Memory B cell (primary cell): ENCODE results near the gene PFKFB2.

ENCODE experiments used
- ATAC-seq: fragments of 150-1000 bp; cut with Tn5 transposase; 2 replicates; pipeline ENCODE4 v1.10.0; 2021; ENCODE audit warnings: low read depth, mild to moderate bottlenecking, moderate library complexity
- DNase-seq, 2 donors: peaks; one replicate each; pipeline ENCODE4 v3.0.0; 2022; ENCODE audit warnings: low spot score in 2 of 2
- H3K27ac Mint-ChIP-seq: one replicate; pipeline ENCODE4 v1.8.0; 2022; ENCODE audit warnings: mild to moderate bottlenecking, moderate library complexity, mixed read lengths
- H3K27me3 Mint-ChIP-seq: one replicate; pipeline ENCODE4 v1.8.0; 2022; ENCODE audit warnings: mixed read lengths
- H3K36me3 Mint-ChIP-seq: one replicate; pipeline ENCODE4 v1.8.0; 2022; ENCODE audit warnings: mild to moderate bottlenecking, mixed read lengths
- H3K4me1 Mint-ChIP-seq: one replicate; pipeline ENCODE4 v1.8.0; 2022; ENCODE audit warnings: mixed read lengths
- H3K4me3 Mint-ChIP-seq: one replicate; pipeline ENCODE4 v1.8.0; 2022; ENCODE audit warnings: mild to moderate bottlenecking, moderate library complexity, mixed read lengths
- H3K9me3 Mint-ChIP-seq: one replicate; pipeline ENCODE4 v1.8.0; 2022; ENCODE audit warnings: mixed read lengths

The PFKFB2 gene

GRCh38 chr1:207058878-207059867, 6.1 kb downstream of the PFKFB2 start:
- Mint-ChIP-seq H3K9me3 (no peaks in the 10 kb centered on the region), H3K27ac (no peak overlapping the region), H3K4me3 (no peak overlapping the region), H3K27me3 (no peaks in the 10 kb centered on the region), H3K4me1 (peaks cover 20% of the 10 kb centered on the region), H3K36me3 (peaks cover 28% of the 10 kb centered on the region)
- no peak for DNase-seq
- no peak for ATAC-seq

DNA sequence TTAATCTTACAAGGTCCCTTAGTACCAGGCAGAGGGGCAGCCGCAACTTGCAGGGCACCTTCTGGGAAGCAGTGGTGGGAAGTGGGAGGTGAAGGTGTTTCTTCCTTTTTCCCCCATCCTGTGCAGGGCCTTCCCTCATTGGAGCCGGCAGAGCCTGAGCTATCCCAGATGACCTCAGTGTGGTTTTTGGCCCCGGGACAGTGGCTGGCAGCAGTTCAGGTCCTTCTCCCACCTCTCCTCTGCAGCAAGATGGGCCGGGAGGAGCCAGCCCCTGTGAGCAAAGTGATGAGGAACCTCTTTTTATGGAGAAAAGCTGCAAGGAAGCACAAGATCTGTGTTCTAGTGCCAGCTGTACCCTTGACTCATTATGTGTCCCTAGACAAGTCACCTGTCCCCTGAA, 6.8 kb downstream of the PFKFB2 start:
- H3K4me3 Mint-ChIP-seq, result no peak overlapping the region
- DNase-seq (no peak), ATAC-seq (no peak)
- H3K9me3 Mint-ChIP-seq, result no peaks in the 10 kb centered on the region
- peaks cover 13% of the 10 kb centered on the region for H3K4me1 Mint-ChIP-seq
- H3K27me3 Mint-ChIP-seq, result no peaks in the 10 kb centered on the region
- H3K27ac Mint-ChIP-seq, result no peak overlapping the region
- peaks cover 29% of the 10 kb centered on the region for H3K36me3 Mint-ChIP-seq

GRCh38 chr1:207060596-207060995, 7.5 kb downstream of the PFKFB2 start:
- Mint-ChIP-seq H3K27me3 (no peaks in the 10 kb centered on the region), H3K4me3 (no peak overlapping the region), H3K27ac (no peak overlapping the region), H3K4me1 (peaks cover 10% of the 10 kb centered on the region), H3K9me3 (no peaks in the 10 kb centered on the region), H3K36me3 (peaks cover 32% of the 10 kb centered on the region)
- ATAC-seq (no peak), DNase-seq (no peak)

DNA sequence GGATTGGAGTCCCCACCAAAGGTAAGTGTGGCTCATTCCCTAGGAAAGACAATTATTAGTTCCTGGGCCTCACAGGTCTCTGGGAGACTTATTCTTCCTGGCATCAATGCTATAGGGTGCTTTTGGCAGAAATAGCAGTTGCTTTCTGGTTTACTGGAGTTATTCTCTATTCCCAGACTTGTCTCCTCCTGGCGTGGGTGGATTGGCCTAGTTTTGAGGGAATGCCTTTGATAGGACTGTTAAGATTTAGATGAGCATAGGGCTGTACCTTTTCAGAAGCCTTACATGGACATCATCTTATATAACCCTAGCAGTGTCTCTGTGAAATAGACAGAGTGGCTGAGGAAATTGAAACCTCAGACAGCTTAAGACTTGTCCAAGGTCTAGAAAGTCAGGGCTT, 9.0 kb downstream of the PFKFB2 start:
- ATAC-seq, result no peak
- no peak overlapping the region for H3K4me3 Mint-ChIP-seq

DNA sequence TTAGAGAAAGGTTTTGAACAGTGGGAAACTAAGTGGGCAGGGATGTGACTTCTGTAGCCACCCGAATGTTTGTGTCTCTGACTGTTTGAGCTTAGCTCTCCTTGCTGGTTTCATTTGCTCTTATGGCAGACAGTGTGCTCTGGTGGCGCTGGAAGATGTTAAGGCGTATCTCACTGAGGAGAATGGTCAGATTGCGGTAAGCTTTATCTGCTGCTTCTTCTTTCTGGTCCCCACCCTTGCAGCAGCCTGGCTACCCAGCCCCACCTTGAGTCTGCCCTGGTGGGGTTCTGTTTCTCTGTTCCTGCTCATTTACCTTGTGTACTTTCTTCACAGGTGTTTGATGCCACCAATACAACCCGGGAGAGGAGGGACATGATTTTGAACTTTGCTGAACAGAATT, 9.9 kb downstream of the PFKFB2 start:
- ATAC-seq (no peak), DNase-seq (no peak)
- H3K9me3 Mint-ChIP-seq, result no peaks in the 10 kb centered on the region
- peaks cover 41% of the 10 kb centered on the region for H3K36me3 Mint-ChIP-seq
- H3K4me1 Mint-ChIP-seq, result peaks cover 4% of the 10 kb centered on the region
- H3K27me3 Mint-ChIP-seq, result no peaks in the 10 kb centered on the region
- H3K4me3 Mint-ChIP-seq, result no peak overlapping the region
- H3K27ac Mint-ChIP-seq, result no peak overlapping the region

More for the DNA sequence above, 9.0 kb downstream of the PFKFB2 start:
- peaks cover 35% of the 10 kb centered on the region for H3K36me3 Mint-ChIP-seq
- no peak for DNase-seq
- H3K9me3 Mint-ChIP-seq, result no peaks in the 10 kb centered on the region
- H3K27me3 Mint-ChIP-seq, result no peaks in the 10 kb centered on the region
- no peak overlapping the region for H3K27ac Mint-ChIP-seq
- peaks cover 4% of the 10 kb centered on the region for H3K4me1 Mint-ChIP-seq

DNA sequence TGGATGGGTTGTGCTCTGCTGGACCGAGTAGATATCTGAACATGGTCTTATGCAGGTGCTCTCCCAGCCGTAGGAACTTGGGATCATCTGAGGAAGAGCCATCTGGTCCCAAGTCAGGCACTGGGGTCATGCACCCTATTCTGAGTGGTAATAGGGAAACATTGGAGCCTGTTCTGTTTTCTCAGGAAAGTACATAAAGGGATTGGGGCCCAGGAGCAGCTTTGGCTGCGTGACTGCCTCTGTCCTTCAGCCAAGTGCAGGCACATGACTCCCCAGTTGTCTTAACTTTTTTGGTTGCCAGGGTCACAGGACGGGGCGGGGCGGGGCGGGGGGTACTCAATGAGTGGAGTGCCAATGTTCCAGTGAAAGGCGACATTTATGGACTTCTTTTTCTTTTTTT, 11.5 kb downstream of the PFKFB2 start:
- Mint-ChIP-seq H3K4me3 (no peak overlapping the region), H3K36me3 (peaks cover 48% of the 10 kb centered on the region), H3K27ac (no peak overlapping the region), H3K9me3 (no peaks in the 10 kb centered on the region), H3K27me3 (no peaks in the 10 kb centered on the region), H3K4me1 (peaks cover 5% of the 10 kb centered on the region)
- ATAC-seq, result no peak
- no peak for DNase-seq

DNA sequence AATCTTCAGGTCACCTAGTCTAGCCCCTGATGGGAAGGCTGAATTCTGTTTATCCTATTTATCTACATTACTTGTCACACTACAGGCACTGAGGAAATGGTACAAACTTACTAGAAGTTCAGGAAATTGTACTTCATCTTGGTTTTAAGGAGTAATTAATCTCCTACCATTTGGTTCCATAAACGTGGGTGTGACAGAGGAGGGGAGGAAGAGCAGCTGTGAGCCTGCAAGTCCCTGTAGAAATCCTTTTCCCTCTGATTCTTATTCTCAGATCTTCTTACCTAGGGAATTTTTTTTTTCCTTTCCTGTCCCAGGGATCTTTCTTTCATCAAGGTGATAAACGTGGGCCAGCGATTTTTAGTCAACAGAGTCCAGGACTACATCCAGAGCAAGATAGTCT, 14.1 kb downstream of the PFKFB2 start:
- H3K27me3 Mint-ChIP-seq, result no peaks in the 10 kb centered on the region
- peaks cover 36% of the 10 kb centered on the region for H3K36me3 Mint-ChIP-seq
- H3K27ac Mint-ChIP-seq, result peak overlapping the region; percentile 47
- H3K4me1 Mint-ChIP-seq, result peaks cover 17% of the 10 kb centered on the region
- no peak overlapping the region for H3K4me3 Mint-ChIP-seq
- no peaks in the 10 kb centered on the region for H3K9me3 Mint-ChIP-seq
- DNase-seq, result no peak
- ATAC-seq, result no peak

- Mint-ChIP-seq H3K27ac (peak overlapping the region; percentile 47), H3K4me1 (peaks cover 17% of the 10 kb centered on the region), H3K9me3 (no peaks in the 10 kb centered on the region), H3K36me3 (peaks cover 34% of the 10 kb centered on the region), H3K27me3 (no peaks in the 10 kb centered on the region), H3K4me3 (no peak overlapping the region)
- ATAC-seq, result no peak
- DNase-seq, result no peak
Observed at GRCh38 chr1:207067665-207068064, 14.6 kb downstream of the PFKFB2 start.

GRCh38 chr1:207069061-207069460, 16.0 kb downstream of the PFKFB2 start:
- DNase-seq, result no peak
- H3K27ac Mint-ChIP-seq, result peak overlapping the region; percentile 49
- no peak for ATAC-seq
- H3K36me3 Mint-ChIP-seq, result peaks cover 26% of the 10 kb centered on the region
- H3K9me3 Mint-ChIP-seq, result no peaks in the 10 kb centered on the region
- H3K4me1 Mint-ChIP-seq, result peaks cover 17% of the 10 kb centered on the region
- H3K27me3 Mint-ChIP-seq, result no peaks in the 10 kb centered on the region
- no peak overlapping the region for H3K4me3 Mint-ChIP-seq

DNA sequence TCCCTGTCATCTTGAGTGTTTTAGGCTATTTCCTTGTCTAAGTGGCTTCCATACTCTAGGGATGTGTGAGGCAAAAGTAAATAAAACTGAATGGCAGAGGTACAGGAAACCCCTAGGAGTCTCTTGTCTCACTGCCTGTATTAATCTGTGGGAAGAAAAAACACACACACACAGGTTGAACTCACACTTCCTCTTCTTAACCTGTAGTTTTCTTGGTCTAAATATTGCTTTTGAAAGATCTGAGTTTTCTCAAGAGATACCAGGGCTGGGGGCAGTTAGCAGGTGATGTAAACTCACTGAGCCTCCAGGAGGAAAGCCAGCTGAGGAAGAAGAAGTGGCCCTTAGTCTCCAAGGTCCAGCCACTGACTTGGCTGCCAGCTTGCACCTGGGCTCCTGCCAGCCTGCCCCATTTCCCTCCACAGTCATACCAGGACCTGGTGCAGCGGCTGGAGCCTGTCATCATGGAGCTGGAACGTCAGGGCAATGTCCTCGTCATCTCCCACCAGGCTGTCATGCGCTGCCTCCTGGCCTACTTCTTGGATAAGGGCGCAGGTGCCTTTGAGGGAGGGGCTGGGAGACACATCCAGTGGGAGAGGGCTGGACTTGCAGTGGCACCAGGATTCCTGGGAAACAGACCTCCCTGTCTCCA, 16.9 kb downstream of the PFKFB2 start:
- Mint-ChIP-seq H3K9me3 (no peaks in the 10 kb centered on the region), H3K27me3 (no peaks in the 10 kb centered on the region), H3K4me3 (no peak overlapping the region), H3K36me3 (peaks cover 26% of the 10 kb centered on the region), H3K27ac (peak overlapping the region; percentile 49), H3K4me1 (peaks cover 17% of the 10 kb centered on the region)
- DNase-seq (no peak), ATAC-seq (peak; percentile 61)

DNA sequence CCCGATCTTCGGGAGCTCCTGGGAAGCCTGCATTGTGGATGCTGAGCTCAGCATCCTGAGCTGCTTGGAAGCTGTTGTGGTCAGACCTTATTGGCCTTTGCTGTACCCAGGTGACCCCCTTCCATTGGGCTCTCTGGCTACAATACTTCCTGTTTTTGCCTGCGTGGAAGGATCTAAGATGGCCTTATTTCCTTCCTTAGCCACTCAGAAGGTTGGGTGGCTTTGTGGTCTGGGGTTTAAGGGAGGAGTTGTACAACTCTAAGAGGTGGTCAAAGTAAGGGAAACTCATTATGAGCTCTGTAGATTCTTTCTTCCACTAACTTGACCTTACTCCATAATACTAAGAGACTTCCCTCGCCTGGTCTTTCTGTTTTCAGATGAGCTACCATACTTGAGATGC, 17.7 kb downstream of the PFKFB2 start:
- Mint-ChIP-seq H3K9me3 (no peaks in the 10 kb centered on the region), H3K4me1 (peaks cover 17% of the 10 kb centered on the region), H3K36me3 (peaks cover 24% of the 10 kb centered on the region), H3K27ac (no peak overlapping the region), H3K27me3 (no peaks in the 10 kb centered on the region), H3K4me3 (no peak overlapping the region)
- ATAC-seq (peak; percentile 62), DNase-seq (no peak)

GRCh38 chr1:207071426-207071825, 18.4 kb downstream of the PFKFB2 start:
- no peak for DNase-seq
- no peaks in the 10 kb centered on the region for H3K9me3 Mint-ChIP-seq
- peaks cover 17% of the 10 kb centered on the region for H3K4me1 Mint-ChIP-seq
- peaks cover 22% of the 10 kb centered on the region for H3K36me3 Mint-ChIP-seq
- no peak overlapping the region for H3K27ac Mint-ChIP-seq
- H3K4me3 Mint-ChIP-seq, result no peak overlapping the region
- H3K27me3 Mint-ChIP-seq, result no peaks in the 10 kb centered on the region
- no peak for ATAC-seq

- no peak for DNase-seq
- H3K36me3 Mint-ChIP-seq, result peaks cover 22% of the 10 kb centered on the region
- H3K4me1 Mint-ChIP-seq, result peaks cover 17% of the 10 kb centered on the region
- no peak overlapping the region for H3K27ac Mint-ChIP-seq
- no peak for ATAC-seq
- H3K9me3 Mint-ChIP-seq, result no peaks in the 10 kb centered on the region
- H3K27me3 Mint-ChIP-seq, result no peaks in the 10 kb centered on the region
- no peak overlapping the region for H3K4me3 Mint-ChIP-seq
Observed at GRCh38 chr1:207072233-207072632, 19.2 kb downstream of the PFKFB2 start.

DNA sequence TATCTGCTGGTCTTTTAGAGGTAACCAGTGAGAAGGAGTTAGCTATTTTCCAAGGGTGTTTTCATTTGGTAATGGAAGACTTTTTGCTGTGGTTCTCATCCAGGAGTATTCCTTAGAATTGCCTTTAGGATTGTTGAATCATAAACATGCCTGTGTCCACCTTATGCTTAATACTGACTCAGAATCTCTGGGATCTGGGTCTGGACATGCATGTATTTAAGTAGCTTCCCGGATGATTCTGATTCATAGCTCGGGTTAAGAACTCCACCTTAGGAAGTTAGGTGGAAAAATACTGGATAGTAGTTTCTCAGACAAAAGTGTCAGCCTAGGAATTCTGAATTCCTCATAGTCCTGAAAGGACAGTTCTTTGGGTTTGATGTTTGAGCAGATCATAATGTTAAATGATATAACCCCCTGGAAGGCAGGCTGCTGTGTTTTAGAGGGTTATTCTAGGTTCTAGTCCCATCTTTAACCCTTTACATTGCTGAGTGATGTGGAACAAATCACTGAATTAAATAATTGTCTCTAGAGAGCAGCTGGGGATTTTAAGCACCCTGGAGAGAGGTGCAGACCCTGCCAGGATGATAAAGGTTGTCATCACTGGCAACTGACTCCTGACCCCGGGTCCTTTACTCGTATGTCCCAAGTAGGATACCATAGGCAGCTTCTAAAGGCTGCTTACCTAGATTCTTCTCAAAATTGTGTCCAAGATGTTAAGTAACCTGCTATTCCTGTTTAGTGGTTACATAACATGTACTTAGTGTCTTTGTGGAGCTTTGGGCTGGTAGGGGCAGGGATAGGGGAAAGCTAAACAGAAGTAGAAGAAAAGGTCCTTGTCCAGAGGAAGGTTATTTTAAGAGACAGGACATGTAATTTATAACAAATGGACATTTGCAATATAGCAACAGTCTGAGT, 21.1 kb downstream of the PFKFB2 start:
- Mint-ChIP-seq H3K27ac (no peak overlapping the region), H3K4me3 (no peak overlapping the region), H3K27me3 (no peaks in the 10 kb centered on the region), H3K9me3 (no peaks in the 10 kb centered on the region), H3K36me3 (peaks cover 11% of the 10 kb centered on the region), H3K4me1 (peaks cover 15% of the 10 kb centered on the region)
- ATAC-seq (no peak), DNase-seq (no peak)
